ENCODE measurements around the gene POU2F2.

The POU2F2 gene

GRCh38 chr19:42079886-42080763 is 52.1 kb downstream of the POU2F2 start:
- no peak for DNase-seq (ENCODE audit: low spot score)

DNA sequence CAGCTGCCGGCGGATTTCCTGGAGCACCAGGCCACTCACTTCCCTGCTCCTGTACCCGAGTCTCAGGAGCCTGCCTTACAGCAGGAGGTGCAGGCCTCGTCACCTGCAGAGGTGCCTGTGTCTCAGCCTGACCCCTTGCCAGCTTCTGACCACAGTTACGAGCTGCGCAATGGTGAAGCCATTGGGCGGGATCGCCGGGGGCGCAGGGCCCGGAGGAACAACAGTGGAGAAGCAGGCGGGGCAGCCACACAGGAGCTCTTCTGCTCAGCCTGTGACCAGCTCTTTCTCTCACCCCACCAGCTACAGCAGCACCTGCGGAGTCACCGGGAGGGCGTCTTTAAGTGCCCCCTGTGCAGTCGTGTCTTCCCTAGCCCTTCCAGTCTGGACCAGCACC is 53.0 kb downstream of the POU2F2 start:
- DNase-seq (ENCODE audit: low spot score) = no peak

DNA sequence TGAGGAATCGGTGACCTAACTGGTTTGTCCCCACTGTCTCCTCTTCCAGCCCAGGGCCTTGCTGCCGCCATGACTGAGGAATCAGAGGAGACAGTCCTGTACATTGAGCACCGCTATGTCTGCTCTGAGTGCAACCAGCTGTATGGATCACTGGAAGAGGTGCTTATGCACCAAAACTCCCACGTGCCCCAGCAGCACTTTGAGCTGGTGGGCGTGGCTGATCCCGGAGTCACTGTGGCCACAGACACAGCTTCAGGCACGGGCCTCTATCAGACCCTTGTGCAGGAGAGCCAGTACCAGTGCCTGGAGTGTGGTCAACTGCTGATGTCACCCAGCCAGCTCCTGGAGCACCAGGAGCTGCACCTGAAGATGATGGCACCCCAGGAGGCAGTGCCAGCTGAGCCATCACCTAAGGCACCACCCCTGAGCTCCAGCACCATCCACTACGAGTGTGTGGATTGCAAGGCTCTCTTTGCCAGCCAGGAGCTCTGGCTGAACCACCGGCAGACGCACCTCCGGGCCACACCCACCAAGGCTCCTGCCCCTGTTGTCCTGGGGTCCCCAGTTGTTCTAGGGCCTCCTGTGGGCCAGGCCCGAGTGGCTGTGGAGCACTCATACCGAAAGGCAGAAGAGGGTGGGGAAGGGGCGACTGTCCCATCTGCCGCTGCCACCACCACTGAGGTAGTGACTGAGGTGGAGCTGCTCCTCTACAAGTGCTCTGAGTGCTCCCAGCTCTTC is 53.5 kb downstream of the POU2F2 start:
- DNase-seq (ENCODE audit: low spot score) = no peak

- DNase-seq (ENCODE audit: low spot score) = no peak
Measured at GRCh38 chr19:42078058-42078457, 54.2 kb downstream of the POU2F2 start.

- DNase-seq (ENCODE audit: low spot score) = no peak
Measured at GRCh38 chr19:42076380-42076944, 55.8 kb downstream of the POU2F2 start.

DNA sequence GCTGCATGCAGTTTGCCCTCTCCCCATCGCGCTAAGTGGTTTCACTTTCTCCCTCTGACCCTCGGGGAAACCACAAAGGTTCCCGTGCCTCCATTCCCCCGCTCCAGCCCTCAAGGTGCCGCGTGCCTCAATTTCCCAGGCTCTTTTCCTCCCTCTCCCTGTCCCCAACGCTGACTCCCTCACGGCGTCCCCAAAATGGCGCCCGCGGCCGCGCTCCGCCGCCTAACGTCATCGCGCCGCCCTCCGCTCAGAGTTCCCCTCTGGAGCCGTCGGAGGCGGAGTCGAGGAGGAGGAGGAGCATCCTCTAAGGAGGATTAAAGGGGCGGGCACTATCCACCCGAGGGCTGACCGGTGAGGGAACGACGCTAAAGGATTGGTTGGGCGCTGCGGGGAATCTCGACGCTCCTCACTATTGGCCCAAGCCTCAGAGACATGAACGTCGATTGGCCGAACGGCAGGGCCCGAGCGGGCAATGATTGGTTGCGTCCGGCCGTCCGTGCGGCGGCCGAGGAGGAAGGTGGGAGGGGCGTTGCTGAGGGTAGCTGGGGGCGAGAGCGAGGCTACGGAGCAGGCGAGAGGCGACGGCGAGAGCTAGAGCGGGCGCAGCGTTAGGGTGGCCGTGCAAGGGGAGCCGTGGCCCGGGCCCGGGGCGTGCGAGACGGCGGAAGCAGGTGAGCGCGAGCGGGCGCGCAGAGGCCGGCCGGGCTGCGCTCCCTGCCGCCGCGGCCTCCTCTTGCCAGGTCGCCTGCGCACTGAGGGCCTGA is 56.4 kb downstream of the POU2F2 start, which contains the start of gene ZNF574:
Gene ZNF574, plus strand, starts transcription at position 551 of the 764 bp plus-strand sequence. CDS start 2,441 bp downstream, outside the sequence.
- DNase-seq (ENCODE audit: low spot score) = peak; percentile 99

GRCh38 chr19:42075364-42075615 is 57.0 kb downstream of the POU2F2 start:
- no peak for DNase-seq (ENCODE audit: low spot score)

DNA sequence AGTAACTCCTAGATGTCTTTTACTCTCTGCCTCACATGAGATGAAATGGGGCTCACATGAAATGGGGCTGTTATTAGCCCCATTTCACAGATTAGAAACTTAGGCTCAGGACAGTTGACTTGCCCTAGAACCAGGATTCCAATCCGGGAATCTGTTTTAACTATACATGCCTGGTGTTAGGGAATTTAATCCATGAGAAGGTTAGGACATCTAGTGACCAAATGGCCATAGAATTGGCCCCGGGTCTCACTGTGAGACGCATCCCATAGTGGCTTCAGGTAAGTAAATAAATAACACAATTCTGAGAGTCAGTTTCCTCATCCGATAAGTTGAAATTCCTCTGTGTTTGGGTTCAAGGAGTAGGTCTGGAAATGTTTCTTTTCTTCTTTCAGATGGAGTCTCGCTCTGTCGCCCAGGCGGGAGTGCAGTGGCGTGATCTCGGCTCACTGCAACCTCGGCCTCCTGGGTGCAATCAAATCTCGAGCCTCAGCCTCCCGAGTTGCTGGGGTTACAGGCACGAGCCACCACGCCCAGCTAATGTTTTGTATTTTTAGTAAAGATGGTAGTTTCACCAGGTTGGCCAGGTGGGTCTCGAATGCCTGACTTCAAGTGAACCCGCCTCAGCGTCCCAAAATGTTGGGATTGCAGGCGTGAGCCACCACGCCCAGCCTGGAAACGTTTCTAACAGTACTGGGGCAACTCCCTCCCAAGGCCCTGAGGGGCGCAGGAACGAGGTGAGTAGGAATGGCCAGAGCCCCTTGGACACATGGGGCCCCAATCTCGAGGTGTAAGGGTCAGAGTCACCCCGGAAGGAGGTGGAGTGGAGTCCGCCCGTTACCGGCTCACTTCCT is 57.5 kb downstream of the POU2F2 start:
- peak; percentile 50 for DNase-seq (ENCODE audit: low spot score)

DNA sequence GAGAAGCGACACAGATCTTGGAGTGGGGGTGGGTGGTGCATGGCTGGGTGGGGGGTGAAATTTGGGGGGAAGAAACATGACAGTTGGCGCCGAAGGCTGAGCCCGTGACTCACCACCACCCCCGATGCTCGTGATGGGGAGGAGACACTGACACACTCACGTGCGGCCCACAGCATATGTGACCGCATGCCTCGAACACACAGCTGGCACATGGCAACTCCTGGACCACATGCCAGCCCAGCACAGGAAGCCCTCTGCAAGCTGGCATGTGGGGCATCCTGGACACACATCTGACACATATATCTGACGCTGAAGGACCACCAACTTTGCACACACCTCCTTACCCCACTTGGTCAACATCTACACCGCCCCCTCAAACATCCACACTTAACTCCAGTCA is 61.0 kb downstream of the POU2F2 start:
- no peak for DNase-seq (ENCODE audit: low spot score)

- DNase-seq (ENCODE audit: low spot score) = no peak
Measured at GRCh38 chr19:42069619-42070351, 62.5 kb downstream of the POU2F2 start, which contains the start of gene GRIK5. TSS of gene GRIK5 (minus strand) at chr19:42070206. CDS start at chr19:42065770, 4,436 bp downstream.

GRCh38 chr19:42068756-42069571 is 63.3 kb downstream of the POU2F2 start:
- no peak for DNase-seq (ENCODE audit: low spot score)

GRCh38 chr19:42068361-42068755 is 63.9 kb downstream of the POU2F2 start:
- no peak for DNase-seq (ENCODE audit: low spot score)

- DNase-seq (ENCODE audit: low spot score) = no peak
Measured at GRCh38 chr19:42067315-42067888, 64.8 kb downstream of the POU2F2 start.

- DNase-seq (ENCODE audit: low spot score) = peak; percentile 28
Measured at GRCh38 chr19:42066075-42066754, 66.0 kb downstream of the POU2F2 start.

DNA sequence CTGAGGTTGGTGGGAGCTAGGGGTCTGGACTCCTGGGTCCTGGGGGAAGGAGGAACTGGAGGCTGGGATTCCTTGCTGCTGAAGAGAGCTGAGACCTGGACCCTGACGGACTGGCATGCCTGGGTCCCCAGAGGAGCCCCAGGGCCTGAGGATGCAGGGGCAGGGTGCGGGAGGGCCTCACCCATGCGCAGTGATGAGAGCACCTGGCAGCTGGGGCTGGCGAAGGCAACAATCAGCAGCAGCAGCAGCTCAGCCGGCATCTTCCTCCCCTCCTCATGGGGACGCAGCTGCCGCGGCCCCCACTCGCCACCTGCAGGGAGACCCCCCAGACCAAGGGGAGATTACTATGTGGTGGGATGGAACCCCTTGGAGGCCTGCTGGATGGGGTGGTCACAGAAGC is 66.7 kb downstream of the POU2F2 start:
- no peak for DNase-seq (ENCODE audit: low spot score)

GRCh38 chr19:42065051-42065450 is 67.2 kb downstream of the POU2F2 start:
- DNase-seq (ENCODE audit: low spot score) = no peak

GRCh38 chr19:42064432-42064831 is 67.8 kb downstream of the POU2F2 start:
- no peak for DNase-seq (ENCODE audit: low spot score)

DNA sequence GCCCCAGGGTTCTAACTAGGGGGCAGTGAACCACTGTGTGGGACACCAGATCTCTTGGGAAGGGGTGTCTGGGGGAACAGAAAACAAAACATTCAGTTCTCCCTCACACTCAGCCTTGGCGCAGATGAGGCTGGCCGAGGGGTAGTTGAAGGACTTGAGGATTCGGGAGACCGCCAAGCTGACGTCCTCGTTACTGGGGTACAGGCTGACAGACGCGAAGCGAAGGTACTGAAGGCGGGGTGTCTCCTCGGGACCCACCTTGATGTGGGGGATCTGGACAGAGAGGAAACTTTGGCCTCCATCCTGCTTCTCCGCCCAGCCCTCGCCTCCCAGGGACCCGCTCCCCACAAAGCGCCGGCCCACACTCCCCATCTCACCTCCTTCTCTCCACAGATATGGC is 69.9 kb downstream of the POU2F2 start:
- no peak for DNase-seq (ENCODE audit: low spot score)

DNA sequence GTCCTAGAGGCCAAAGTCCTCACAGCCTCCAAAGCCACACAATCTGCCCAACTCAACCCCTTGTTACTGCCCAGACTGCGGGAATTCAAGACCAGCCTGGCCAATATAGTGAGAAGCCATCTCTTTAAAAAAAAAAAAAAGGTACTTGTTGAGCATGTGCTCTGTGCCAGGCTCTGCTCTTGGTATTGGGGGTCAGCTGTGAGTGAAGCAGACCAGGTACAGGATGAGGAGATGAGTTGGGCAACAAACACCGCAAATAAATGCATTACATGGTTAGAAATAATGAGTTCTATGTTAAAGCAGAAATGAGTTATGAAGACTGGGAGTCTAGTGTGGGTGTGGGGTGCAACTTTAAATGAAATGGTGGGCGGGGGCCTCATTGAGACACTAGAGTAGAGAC is 72.1 kb downstream of the POU2F2 start:
- no peak for DNase-seq (ENCODE audit: low spot score)

Data from GM03348 (cell line).